ENCODE measurements around the gene SAT2.
"Not testable (repeated sequence)": the region's sequence is repeated elsewhere in the genome, so short reads cannot be mapped to it uniquely, and the experiment has no call there.

DNA sequence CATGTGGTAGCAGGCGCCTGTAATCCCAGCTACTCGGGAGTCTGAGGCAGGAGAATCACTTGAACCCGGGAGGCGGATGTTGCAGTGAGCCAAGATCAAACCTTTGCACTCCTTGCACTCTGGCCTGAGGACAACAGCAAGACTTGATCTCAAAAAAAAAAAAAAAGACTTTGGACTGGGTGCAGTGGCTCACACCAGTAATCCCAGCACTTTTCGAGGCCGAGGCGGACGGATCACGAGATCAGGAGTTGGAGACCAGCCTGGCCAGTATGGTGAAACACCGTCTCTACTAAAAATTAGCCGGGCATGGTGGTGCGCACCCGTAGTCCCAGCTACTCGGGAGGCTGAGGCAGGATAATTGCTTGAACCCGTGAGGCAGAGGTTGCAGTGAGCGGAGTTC, 1.9 kb downstream of the SAT2 start:
- TF ChIP-seq, protein P1, sequence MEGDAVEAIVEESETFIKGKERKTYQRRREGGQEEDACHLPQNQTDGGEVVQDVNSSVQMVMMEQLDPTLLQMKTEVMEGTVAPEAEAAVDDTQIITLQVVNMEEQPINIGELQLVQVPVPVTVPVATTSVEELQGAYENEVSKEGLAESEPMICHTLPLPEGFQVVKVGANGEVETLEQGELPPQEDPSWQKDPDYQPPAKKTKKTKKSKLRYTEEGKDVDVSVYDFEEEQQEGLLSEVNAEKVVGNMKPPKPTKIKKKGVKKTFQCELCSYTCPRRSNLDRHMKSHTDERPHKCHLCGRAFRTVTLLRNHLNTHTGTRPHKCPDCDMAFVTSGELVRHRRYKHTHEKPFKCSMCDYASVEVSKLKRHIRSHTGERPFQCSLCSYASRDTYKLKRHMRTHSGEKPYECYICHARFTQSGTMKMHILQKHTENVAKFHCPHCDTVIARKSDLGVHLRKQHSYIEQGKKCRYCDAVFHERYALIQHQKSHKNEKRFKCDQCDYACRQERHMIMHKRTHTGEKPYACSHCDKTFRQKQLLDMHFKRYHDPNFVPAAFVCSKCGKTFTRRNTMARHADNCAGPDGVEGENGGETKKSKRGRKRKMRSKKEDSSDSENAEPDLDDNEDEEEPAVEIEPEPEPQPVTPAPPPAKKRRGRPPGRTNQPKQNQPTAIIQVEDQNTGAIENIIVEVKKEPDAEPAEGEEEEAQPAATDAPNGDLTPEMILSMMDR (IDR thresholded peaks at IDR 0.05; ENCODE audit: insufficient read depth, low read length): not testable (repeated sequence)
- TF ChIP-seq, protein P2, sequence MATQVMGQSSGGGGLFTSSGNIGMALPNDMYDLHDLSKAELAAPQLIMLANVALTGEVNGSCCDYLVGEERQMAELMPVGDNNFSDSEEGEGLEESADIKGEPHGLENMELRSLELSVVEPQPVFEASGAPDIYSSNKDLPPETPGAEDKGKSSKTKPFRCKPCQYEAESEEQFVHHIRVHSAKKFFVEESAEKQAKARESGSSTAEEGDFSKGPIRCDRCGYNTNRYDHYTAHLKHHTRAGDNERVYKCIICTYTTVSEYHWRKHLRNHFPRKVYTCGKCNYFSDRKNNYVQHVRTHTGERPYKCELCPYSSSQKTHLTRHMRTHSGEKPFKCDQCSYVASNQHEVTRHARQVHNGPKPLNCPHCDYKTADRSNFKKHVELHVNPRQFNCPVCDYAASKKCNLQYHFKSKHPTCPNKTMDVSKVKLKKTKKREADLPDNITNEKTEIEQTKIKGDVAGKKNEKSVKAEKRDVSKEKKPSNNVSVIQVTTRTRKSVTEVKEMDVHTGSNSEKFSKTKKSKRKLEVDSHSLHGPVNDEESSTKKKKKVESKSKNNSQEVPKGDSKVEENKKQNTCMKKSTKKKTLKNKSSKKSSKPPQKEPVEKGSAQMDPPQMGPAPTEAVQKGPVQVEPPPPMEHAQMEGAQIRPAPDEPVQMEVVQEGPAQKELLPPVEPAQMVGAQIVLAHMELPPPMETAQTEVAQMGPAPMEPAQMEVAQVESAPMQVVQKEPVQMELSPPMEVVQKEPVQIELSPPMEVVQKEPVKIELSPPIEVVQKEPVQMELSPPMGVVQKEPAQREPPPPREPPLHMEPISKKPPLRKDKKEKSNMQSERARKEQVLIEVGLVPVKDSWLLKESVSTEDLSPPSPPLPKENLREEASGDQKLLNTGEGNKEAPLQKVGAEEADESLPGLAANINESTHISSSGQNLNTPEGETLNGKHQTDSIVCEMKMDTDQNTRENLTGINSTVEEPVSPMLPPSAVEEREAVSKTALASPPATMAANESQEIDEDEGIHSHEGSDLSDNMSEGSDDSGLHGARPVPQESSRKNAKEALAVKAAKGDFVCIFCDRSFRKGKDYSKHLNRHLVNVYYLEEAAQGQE (IDR thresholded peaks at IDR 0.05; ENCODE audit: insufficient replicate concordance, low read depth): not testable (repeated sequence)
- TF ChIP-seq POLR2AphosphoS5 (IDR thresholded peaks at IDR 0.05; ENCODE audit: low read depth): not testable (repeated sequence)

Measured in HL-60 (cell line).